ENCODE data around the gene CYB5A. TPM values are rescaled to one million over a fixed set of nuclear protein-coding genes. Genes with fewer than 3 reads are reported as not detected.

The CYB5A gene
- polyA plus RNA-seq, 2 of the 4 experiments (the other 2 are of a cell fraction): 132 to 267 TPM

DNA sequence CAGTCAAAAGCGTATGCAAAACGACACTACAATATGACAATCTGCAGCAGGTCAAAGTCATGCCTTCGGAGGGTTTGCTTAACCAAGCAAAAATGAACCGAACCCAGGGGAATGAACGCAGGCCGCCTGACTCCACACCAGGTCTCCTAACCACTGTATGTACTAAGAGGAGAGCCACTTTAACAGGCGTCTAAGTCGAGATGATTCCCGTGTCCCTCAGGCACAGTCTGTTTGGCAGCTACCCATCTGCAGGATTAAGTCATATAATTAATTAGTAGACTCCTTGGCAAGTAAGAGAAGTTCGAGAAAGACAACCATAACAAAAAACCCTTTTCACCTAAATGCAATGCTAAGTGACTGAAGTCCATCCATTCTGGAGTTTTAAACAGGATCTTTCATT is 15.2 kb downstream of the CYB5A start:
- ATAC-seq (no peak), DNase-seq (ENCODE audit: low read depth in 1 of 2, low spot score in 1 of 2) (no peak), FAIRE-seq (no peak)
- no peak overlapping the region for H3K27ac ChIP-seq
- no peaks in the 10 kb centered on the region for H3K9me3 ChIP-seq
- H3K4me1 ChIP-seq: peaks cover 6% of the 10 kb centered on the region
- no peak overlapping the region for H3K4me2 ChIP-seq
- POLR2A ChIA-PET: no interaction called here
- H3K4me3 ChIP-seq: no peak overlapping the region
- CTCF ChIA-PET: no interaction called here
- WGBS (ENCODE audit: missing lambda C conversion rate): 90% methylated on average over 10 of the region's 10 CpGs
- TF ChIP-seq RARB (CRISPR knock-in tag; IDR thresholded peaks at IDR 0.05) (no peak), CHD4 (IDR thresholded peaks at IDR 0.05; ENCODE audit: borderline replicate concordance) (no peak), RCOR1 (IDR thresholded peaks at IDR 0.05; ENCODE audit: low read depth, low read length) (no peak), RAD21 (conservative IDR thresholded peaks at IDR 0.05 in 1 of 2, IDR thresholded peaks at IDR 0.05 in 1 of 2) (no peak), NR3C1 (IDR thresholded peaks at IDR 0.05) (no peak), NFE2L2 (conservative IDR thresholded peaks at IDR 0.05; ENCODE audit: low read length) (no peak), EHMT2 (IDR thresholded peaks at IDR 0.05; ENCODE audit: low read depth) (no peak), FOSB (CRISPR knock-in tag; IDR thresholded peaks at IDR 0.05) (no peak), HOXA7 (CRISPR knock-in tag; IDR thresholded peaks at IDR 0.05) (no peak), CBX2 (IDR thresholded peaks at IDR 0.05; ENCODE audit: borderline replicate concordance, low read depth) (no peak), CEBPB (IDR thresholded peaks at IDR 0.05) (no peak), HMGXB4 (CRISPR knock-in tag; IDR thresholded peaks at IDR 0.05; ENCODE audit: borderline replicate concordance) (no peak)
- TF ChIP-seq, protein P1, sequence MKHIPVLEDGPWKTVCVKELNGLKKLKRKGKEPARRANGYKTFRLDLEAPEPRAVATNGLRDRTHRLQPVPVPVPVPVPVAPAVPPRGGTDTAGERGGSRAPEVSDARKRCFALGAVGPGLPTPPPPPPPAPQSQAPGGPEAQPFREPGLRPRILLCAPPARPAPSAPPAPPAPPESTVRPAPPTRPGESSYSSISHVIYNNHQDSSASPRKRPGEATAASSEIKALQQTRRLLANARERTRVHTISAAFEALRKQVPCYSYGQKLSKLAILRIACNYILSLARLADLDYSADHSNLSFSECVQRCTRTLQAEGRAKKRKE (CRISPR knock-in tag; IDR thresholded peaks at IDR 0.05; ENCODE audit: low read depth): no peak

DNA sequence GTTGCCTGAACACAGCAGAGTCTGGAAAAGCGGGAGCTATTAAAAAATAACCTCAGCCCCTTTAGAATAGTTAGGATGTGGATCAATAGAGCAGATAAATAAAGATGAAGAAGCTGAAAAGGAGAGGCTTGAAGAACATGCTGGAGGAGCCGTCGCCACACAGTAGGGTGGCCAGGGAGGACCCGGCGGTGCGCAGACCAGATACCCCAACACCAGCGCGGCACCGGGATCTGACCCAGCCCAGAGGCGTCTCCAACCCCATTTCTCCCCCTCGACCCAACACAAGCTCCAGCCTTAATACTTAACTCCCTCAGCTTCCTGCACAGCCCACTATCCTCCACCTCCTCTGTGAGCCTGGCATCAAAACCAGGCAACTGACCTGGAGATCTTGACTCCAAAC is 16.0 kb downstream of the CYB5A start:
- WGBS (ENCODE audit: missing lambda C conversion rate): 80% methylated on average over 11 of the region's 11 CpGs
- Histone ChIP-seq H3K4me2 (no peak overlapping the region), H3K27ac (no peak overlapping the region), H3K9me3 (no peaks in the 10 kb centered on the region), H3K4me1 (0 out of 3 replicates have a peak, but pooled peaks cover 2% of the 10 kb centered on the region), H3K4me3 (no peak overlapping the region)
- ATAC-seq (no peak), DNase-seq (ENCODE audit: low read depth in 1 of 2, low spot score in 1 of 2) (no peak), FAIRE-seq (no peak)
- no peak for TF ChIP-seq HMGXB4 (CRISPR knock-in tag; IDR thresholded peaks at IDR 0.05; ENCODE audit: borderline replicate concordance)
- TF ChIP-seq BCL3 (IDR thresholded peaks at IDR 0.05): no peak
- POLR2A ChIA-PET: no interaction called here
- CTCF ChIA-PET: no interaction called here

- TF ChIP-seq EHMT2 (IDR thresholded peaks at IDR 0.05; ENCODE audit: low read depth): no peak
- TF ChIP-seq ZSCAN20 (CRISPR knock-in tag; IDR thresholded peaks at IDR 0.05): no peak
- TF ChIP-seq SREBF2 (IDR thresholded peaks at IDR 0.05): no peak
- no peak for TF ChIP-seq JUNB (IDR thresholded peaks at IDR 0.05)
- TF ChIP-seq NFE2L2 (conservative IDR thresholded peaks at IDR 0.05; ENCODE audit: low read length): no peak
- TF ChIP-seq EHF (CRISPR knock-in tag; IDR thresholded peaks at IDR 0.05): no peak
- TF ChIP-seq, protein P2, sequence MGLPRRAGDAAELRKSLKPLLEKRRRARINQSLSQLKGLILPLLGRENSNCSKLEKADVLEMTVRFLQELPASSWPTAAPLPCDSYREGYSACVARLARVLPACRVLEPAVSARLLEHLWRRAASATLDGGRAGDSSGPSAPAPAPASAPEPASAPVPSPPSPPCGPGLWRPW (IDR thresholded peaks at IDR 0.05): no peak
- TF ChIP-seq HMGXB4 (CRISPR knock-in tag; IDR thresholded peaks at IDR 0.05; ENCODE audit: borderline replicate concordance): no peak
- no peak for TF ChIP-seq RCOR1 (IDR thresholded peaks at IDR 0.05; ENCODE audit: low read depth, low read length)
- TF ChIP-seq PBX3 (IDR thresholded peaks at IDR 0.05): no peak
- TF ChIP-seq KDM1A (IDR thresholded peaks at IDR 0.05; ENCODE audit: low read depth): no peak
- no peak for TF ChIP-seq SMC3 (IDR thresholded peaks at IDR 0.05)
- POLR2A ChIA-PET: no interaction called here
- no peak for FAIRE-seq
- Histone ChIP-seq H3K4me2 (no peak overlapping the region), H3K4me3 (no peak overlapping the region), H3K27ac (no peak overlapping the region), H3K9me3 (no peaks in the 10 kb centered on the region), H3K4me1 (0 out of 3 replicates have a peak, but pooled peaks cover 2% of the 10 kb centered on the region)
- CTCF ChIA-PET: no interaction called here
- no peak for ATAC-seq
- no peak for DNase-seq (ENCODE audit: low read depth in 1 of 2, low spot score in 1 of 2)
- WGBS (ENCODE audit: missing lambda C conversion rate): 93% methylated on average over 4 of the region's 4 CpGs
These were observed 17.1 kb downstream of the CYB5A start for GRCh38 chr18:74274700-74275099.
